WTC11 (cell line): ENCODE data around the gene VSTM2L. TPM values are rescaled to one million over a fixed set of nuclear protein-coding genes. Genes with fewer than 3 reads are reported as not detected.

Source experiments
- ATAC-seq: fragments of 200-7000 bp; cut with Tn5 transposase; 2 replicates; pipeline ENCODE4 v1.10.0; 2021; ENCODE audit warnings: mild to moderate bottlenecking, moderate library complexity
- CTCF ChIA-PET: fragments of 300-600 bp; sonication (Branson Sonifier 250); formaldehyde crosslinking; loops from one replicate; lab custom pipeline; 2021; ENCODE audit warnings: antibody characterized with exemption; lab: Charles Lee
- POLR2A ChIA-PET: fragments of 350-600 bp; sonication (Branson Sonifier 250); formaldehyde crosslinking; loops from one replicate; lab custom pipeline; 2021; ENCODE audit warnings: antibody characterized with exemption; lab: Charles Lee
- DNase-seq: peaks from one replicate; pipeline ENCODE4 v3.0.0; 2021; ENCODE audit warnings: low spot score
- H3K27ac Mint-ChIP-seq: 2 replicates; pipeline ENCODE4 v1.8.0; 2021; ENCODE audit warnings: mixed read lengths
- H3K27me3 Mint-ChIP-seq: 2 replicates; pipeline ENCODE4 v1.8.0; 2021; ENCODE audit warnings: low read depth, mild to moderate bottlenecking, moderate library complexity, mixed read lengths
- H3K36me3 Mint-ChIP-seq: 2 replicates; pipeline ENCODE4 v1.8.0; 2021; ENCODE audit warnings: mixed read lengths
- H3K4me1 Mint-ChIP-seq: 2 replicates; pipeline ENCODE4 v1.8.0; 2022; ENCODE audit warnings: mixed read lengths
- H3K4me3 Mint-ChIP-seq: 2 replicates; pipeline ENCODE4 v1.8.0; 2021; ENCODE audit warnings: mild to moderate bottlenecking, moderate library complexity, mixed read lengths
- H3K9me3 Mint-ChIP-seq: 2 replicates; pipeline ENCODE4 v1.8.0; 2021; ENCODE audit warnings: mixed read lengths
- AFF4 ChIP-seq: sonication (generic); formaldehyde crosslinking; IDR thresholded peaks from 2 replicates; pipeline ENCODE4 v1.8.1; 2023; ENCODE audit warnings: mild to moderate bottlenecking, missing genetic modification reagents, borderline replicate concordance
- AR ChIP-seq: fragments of 250-450 bp; sonication (Bioruptor Pico); IDR thresholded peaks from 2 replicates; pipeline ENCODE4 v1.9.0; 2021; ENCODE audit warnings: mild to moderate bottlenecking
- E2F5 ChIP-seq: sonication (generic); formaldehyde crosslinking; IDR thresholded peaks from 2 replicates; pipeline ENCODE4 v1.8.1; 2022; ENCODE audit warnings: mild to moderate bottlenecking, moderate library complexity, missing genetic modification reagents
- ERG ChIP-seq: fragments of 250-450 bp; sonication (Bioruptor Pico); IDR thresholded peaks from 2 replicates; pipeline ENCODE4 v1.8.0; 2021; ENCODE audit warnings: mild to moderate bottlenecking
- ETV6 ChIP-seq: sonication (generic); formaldehyde crosslinking; IDR thresholded peaks from 2 replicates; pipeline ENCODE4 v1.8.1; 2022; ENCODE audit warnings: mild to moderate bottlenecking, missing genetic modification reagents
- GRHL2 ChIP-seq: fragments of 250-450 bp; sonication (Bioruptor Pico); IDR thresholded peaks from 2 replicates; pipeline ENCODE4 v1.8.0; 2022; ENCODE audit warnings: mild to moderate bottlenecking, moderate library complexity; ENCODE audit not compliant: insufficient replicate concordance, severe bottlenecking
- MLX ChIP-seq: sonication (generic); formaldehyde crosslinking; IDR thresholded peaks from 2 replicates; pipeline ENCODE4 v1.8.1; 2023; ENCODE audit warnings: mild to moderate bottlenecking, missing genetic modification reagents, moderate library complexity
- NR2C2 ChIP-seq: sonication (generic); formaldehyde crosslinking; IDR thresholded peaks from 2 replicates; pipeline ENCODE4 v1.8.0; 2022; ENCODE audit warnings: mild to moderate bottlenecking, missing genetic modification reagents
- OVOL2 ChIP-seq: fragments of 250-450 bp; sonication (Bioruptor Pico); IDR thresholded peaks from 2 replicates; pipeline ENCODE4 v1.9.0; 2021; ENCODE audit warnings: mild to moderate bottlenecking, borderline replicate concordance
- SOX15 ChIP-seq: fragments of 250-450 bp; sonication (Bioruptor Pico); IDR thresholded peaks from 2 replicates; pipeline ENCODE4 v1.9.0; 2021; ENCODE audit warnings: mild to moderate bottlenecking
- TEAD4 ChIP-seq: sonication (generic); formaldehyde crosslinking; IDR thresholded peaks from 2 replicates; pipeline ENCODE4 v1.8.0; 2022; ENCODE audit warnings: mild to moderate bottlenecking, missing genetic modification reagents
- USF2 ChIP-seq: sonication (generic); formaldehyde crosslinking; IDR thresholded peaks from 2 replicates; pipeline ENCODE4 v1.8.1; 2023; ENCODE audit warnings: mild to moderate bottlenecking, missing genetic modification reagents, moderate library complexity
- ZBTB21 ChIP-seq: sonication (generic); formaldehyde crosslinking; IDR thresholded peaks from 2 replicates; pipeline ENCODE4 v1.8.1; 2023; ENCODE audit warnings: mild to moderate bottlenecking, missing genetic modification reagents, borderline replicate concordance
- ZNF121 ChIP-seq: sonication (generic); formaldehyde crosslinking; IDR thresholded peaks from 2 replicates; pipeline ENCODE4 v1.8.0; 2023; ENCODE audit warnings: missing genetic modification reagents
- ZNF281 ChIP-seq: sonication (generic); formaldehyde crosslinking; IDR thresholded peaks from 2 replicates; pipeline ENCODE4 v1.8.0; 2023; ENCODE audit warnings: mild to moderate bottlenecking, missing genetic modification reagents
- ZNF512 ChIP-seq: sonication (generic); formaldehyde crosslinking; IDR thresholded peaks from 2 replicates; pipeline ENCODE4 v1.8.1; 2022; ENCODE audit warnings: missing genetic modification reagents, borderline replicate concordance
- ZNF671 ChIP-seq: fragments of 250-450 bp; sonication (Bioruptor Pico); IDR thresholded peaks from 2 replicates; pipeline ENCODE4 v1.8.0; 2021; ENCODE audit warnings: mild to moderate bottlenecking
- ZSCAN18 ChIP-seq: fragments of 250-450 bp; sonication (Bioruptor Pico); IDR thresholded peaks from 2 replicates; pipeline ENCODE4 v2.1.2; 2022; ENCODE audit warnings: mild to moderate bottlenecking, moderate library complexity
- total RNA-seq: library from RNA; stranded (reverse); gene quantifications from 3 replicates; pipeline ENCODE4 v1.2.3, GENCODE V29; 2021

VSTM2L gene
- total RNA-seq, 1 experiment from 2014 or later = 1.9 TPM

- TF ChIP-seq USF2 = no peak
Measured at GRCh38 chr20:37929683-37930014, 26.7 kb downstream of the VSTM2L start (continued).

- CTCF ChIA-PET = interaction anchor here (0.9 to 2.1 kb wide), 5 partner anchors 10 to 367 kb away, joined by 3 to 5 read pairs (median 4); no protein-coding TSS in a partner anchor
- H3K9me3 Mint-ChIP-seq = no peaks in the 10 kb centered on the region
- no peak for DNase-seq
- POLR2A ChIA-PET = no interaction called here
- H3K4me1 Mint-ChIP-seq = peaks cover 36% of the 10 kb centered on the region
- ATAC-seq = no peak
- no peaks in the 10 kb centered on the region for H3K36me3 Mint-ChIP-seq
- H3K4me3 Mint-ChIP-seq = no peak overlapping the region
- H3K27me3 Mint-ChIP-seq = no peaks in the 10 kb centered on the region; the same call in 1 of the 2 replicates
- TF ChIP-seq GRHL2 (CRISPR knock-in tag) (no peak), TEAD4 (CRISPR knock-in tag) (no peak), ZNF671 (CRISPR knock-in tag) (no peak), ERG (CRISPR knock-in tag) (no peak), ZNF281 (no peak), ZSCAN18 (no peak), ZBTB21 (CRISPR knock-in tag) (no peak), ETV6 (CRISPR knock-in tag) (no peak), E2F5 (CRISPR knock-in tag) (no peak), ZNF512 (CRISPR knock-in tag) (no peak), ZNF121 (CRISPR knock-in tag) (no peak), AR (no peak), SOX15 (CRISPR knock-in tag) (no peak), NR2C2 (CRISPR knock-in tag) (no peak), OVOL2 (CRISPR knock-in tag) (no peak), MLX (CRISPR knock-in tag) (no peak), AFF4 (CRISPR knock-in tag) (no peak)
- H3K27ac Mint-ChIP-seq = no peak overlapping the region
Measured at GRCh38 chr20:37931153-37931922, 28.4 kb downstream of the VSTM2L start.
